ENCODE data around the gene BTBD16.

Gene BTBD16

GRCh38 chr10:122271076-122271475, at the start of gene BTBD16:
TSS of gene BTBD16 (plus strand) at chr10:122271296. CDS start at chr10:122275082, 3,786 bp downstream.
- no peak for DNase-seq

GRCh38 chr10:122221958-122222357, 49.1 kb upstream of the BTBD16 start:
- DNase-seq = no peak

- DNase-seq = no peak
These were observed 48.5 kb upstream of the BTBD16 start for GRCh38 chr10:122222638-122223037.

GRCh38 chr10:122224159-122224558, 46.9 kb upstream of the BTBD16 start:
- DNase-seq = no peak

GRCh38 chr10:122225330-122225729, 45.8 kb upstream of the BTBD16 start:
- DNase-seq = no peak

GRCh38 chr10:122227754-122228153, 43.3 kb upstream of the BTBD16 start:
- no peak for DNase-seq

- no peak for DNase-seq
These were observed 41.4 kb upstream of the BTBD16 start for GRCh38 chr10:122229666-122230065.

- no peak for DNase-seq
These were observed 40.9 kb upstream of the BTBD16 start for GRCh38 chr10:122230222-122230621.

- no peak for DNase-seq
These were observed 38.3 kb upstream of the BTBD16 start for GRCh38 chr10:122232769-122233168.

- DNase-seq = no peak
These were observed 37.2 kb upstream of the BTBD16 start for GRCh38 chr10:122233857-122234348.

GRCh38 chr10:122234416-122234815, 36.7 kb upstream of the BTBD16 start:
- no peak for DNase-seq

GRCh38 chr10:122236690-122237306, 34.3 kb upstream of the BTBD16 start:
- no peak for DNase-seq

GRCh38 chr10:122237331-122237990, 33.6 kb upstream of the BTBD16 start:
- no peak for DNase-seq

- no peak for DNase-seq
These were observed 31.4 kb upstream of the BTBD16 start for GRCh38 chr10:122239578-122240257.

GRCh38 chr10:122240401-122240800, 30.7 kb upstream of the BTBD16 start:
- no peak for DNase-seq

- DNase-seq = no peak
These were observed 29.3 kb upstream of the BTBD16 start for GRCh38 chr10:122241836-122242235.

GRCh38 chr10:122243550-122243949, 27.5 kb upstream of the BTBD16 start:
- DNase-seq = no peak

- no peak for DNase-seq
These were observed 26.8 kb upstream of the BTBD16 start for GRCh38 chr10:122244001-122244975.

GRCh38 chr10:122245136-122245535, 26.0 kb upstream of the BTBD16 start:
- DNase-seq = no peak

- no peak for DNase-seq
These were observed 25.2 kb upstream of the BTBD16 start for GRCh38 chr10:122245897-122246296.

- DNase-seq = no peak
These were observed 24.1 kb upstream of the BTBD16 start for GRCh38 chr10:122246830-122247520.
